Cardiac muscle cell (in vitro differentiated cells and primary cell): ENCODE measurements around the gene COMT. TPM values are rescaled to one million over a fixed set of nuclear protein-coding genes. Genes with fewer than 3 reads are reported as not detected.

Experiments
- DNase-seq, 2 donors: peaks; one replicate each; pipeline versions ENCODE4 v3.0.0 to v3.0.0-alpha.2; 2010 to 2017; ENCODE audit warnings: low read depth in 1 of 2, low spot score in 1 of 2
- H3K27ac ChIP-seq: fragments of 200-600 bp; sonication (generic); 2 replicates; pipeline ENCODE4 v1.5.1; 2016
- H3K27me3 ChIP-seq: fragments of 200-600 bp; sonication (generic); 2 replicates; pipeline ENCODE4 v1.6.0; 2016; ENCODE audit warnings: control low read depth
- H3K36me3 ChIP-seq: fragments of 200-600 bp; sonication (generic); 2 replicates; pipeline ENCODE4 v1.5.1; 2016; ENCODE audit warnings: control low read depth
- H3K4me1 ChIP-seq: fragments of 200-600 bp; sonication (generic); 2 replicates; pipeline ENCODE4 v1.8.1; 2017; ENCODE audit warnings: low read depth, mild to moderate bottlenecking, mixed run types
- H3K4me3 ChIP-seq: fragments of 200-600 bp; sonication (generic); 2 replicates; pipeline ENCODE4 v1.5.1; 2016; ENCODE audit warnings: mild to moderate bottlenecking
- H3K9me3 ChIP-seq: fragments of 200-600 bp; sonication (generic); 2 replicates; pipeline ENCODE4 v1.5.1; 2017; ENCODE audit warnings: low read depth, mild to moderate bottlenecking, control low read depth
- polyA plus RNA-seq: library from polyadenylated mRNA; unstranded; fragments of >200 nt; fragmentation: Nextera tagmentation; extraction: Ambion mirVana; gene quantifications from 2 replicates; pipeline ENCODE4 v1.2.1, GENCODE V29; 2016
- total RNA-seq: library from RNA; depleted of rRNA; stranded (reverse); fragments of >200 nt; gene quantifications from 2 replicates; pipeline ENCODE4 v1.2.3, GENCODE V29; 2016
- TF ChIP-seq, protein P1 (sequence below): IDR thresholded peaks from 2 replicates; pipeline ENCODE4 v1.5.1; 2012; ENCODE audit warnings: low read depth, mild to moderate bottlenecking, low read length

The COMT gene
- total and polyA plus RNA-seq, 2 experiments from 2014 or later: 35.8 to 51.9 TPM

GRCh38 chr22:19896665-19897355 lies 44.8 kb upstream of the COMT start:
- TF ChIP-seq, protein P1, sequence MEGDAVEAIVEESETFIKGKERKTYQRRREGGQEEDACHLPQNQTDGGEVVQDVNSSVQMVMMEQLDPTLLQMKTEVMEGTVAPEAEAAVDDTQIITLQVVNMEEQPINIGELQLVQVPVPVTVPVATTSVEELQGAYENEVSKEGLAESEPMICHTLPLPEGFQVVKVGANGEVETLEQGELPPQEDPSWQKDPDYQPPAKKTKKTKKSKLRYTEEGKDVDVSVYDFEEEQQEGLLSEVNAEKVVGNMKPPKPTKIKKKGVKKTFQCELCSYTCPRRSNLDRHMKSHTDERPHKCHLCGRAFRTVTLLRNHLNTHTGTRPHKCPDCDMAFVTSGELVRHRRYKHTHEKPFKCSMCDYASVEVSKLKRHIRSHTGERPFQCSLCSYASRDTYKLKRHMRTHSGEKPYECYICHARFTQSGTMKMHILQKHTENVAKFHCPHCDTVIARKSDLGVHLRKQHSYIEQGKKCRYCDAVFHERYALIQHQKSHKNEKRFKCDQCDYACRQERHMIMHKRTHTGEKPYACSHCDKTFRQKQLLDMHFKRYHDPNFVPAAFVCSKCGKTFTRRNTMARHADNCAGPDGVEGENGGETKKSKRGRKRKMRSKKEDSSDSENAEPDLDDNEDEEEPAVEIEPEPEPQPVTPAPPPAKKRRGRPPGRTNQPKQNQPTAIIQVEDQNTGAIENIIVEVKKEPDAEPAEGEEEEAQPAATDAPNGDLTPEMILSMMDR: no peak
- no peak overlapping the region for H3K4me3 ChIP-seq
- no peaks in the 10 kb centered on the region for H3K36me3 ChIP-seq
- H3K27ac ChIP-seq: no peak overlapping the region
- no peaks in the 10 kb centered on the region for H3K9me3 ChIP-seq
- no peaks in the 10 kb centered on the region for H3K27me3 ChIP-seq
- no peak for DNase-seq
- H3K4me1 ChIP-seq: peaks cover 12% of the 10 kb centered on the region

- TF ChIP-seq, protein P1: no peak
Observed at GRCh38 chr22:19897726-19898125, 43.8 kb upstream of the COMT start.

DNA sequence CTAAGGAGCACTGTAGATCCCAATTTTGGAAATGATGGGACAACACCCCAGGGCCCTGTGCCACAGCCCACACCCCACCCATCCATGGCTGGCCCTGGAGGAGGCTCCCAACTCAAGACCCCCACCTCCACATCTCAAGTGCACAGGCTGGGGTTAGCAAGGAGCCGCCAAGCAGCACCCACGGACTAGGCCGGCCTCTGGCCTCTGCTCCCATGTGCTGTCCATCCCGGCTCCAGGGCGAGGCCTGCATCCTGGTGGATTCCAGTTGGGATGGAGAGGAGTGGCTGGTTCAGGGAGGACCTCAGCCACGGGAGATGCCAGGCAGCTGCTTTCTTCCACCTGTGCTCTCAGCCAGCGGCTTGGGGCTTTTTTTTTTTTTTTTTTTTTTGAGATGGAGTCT lies 43.4 kb upstream of the COMT start:
- no peak overlapping the region for H3K27ac ChIP-seq
- H3K4me1 ChIP-seq: peaks cover 12% of the 10 kb centered on the region
- TF ChIP-seq, protein P1: no peak
- no peaks in the 10 kb centered on the region for H3K9me3 ChIP-seq
- DNase-seq: no peak
- no peaks in the 10 kb centered on the region for H3K27me3 ChIP-seq
- H3K36me3 ChIP-seq: no peaks in the 10 kb centered on the region
- no peak overlapping the region for H3K4me3 ChIP-seq

More at GRCh38 chr22:19897726-19898125, 43.8 kb upstream of the COMT start:
- Histone ChIP-seq H3K4me1 (peaks cover 10% of the 10 kb centered on the region), H3K4me3 (no peak overlapping the region), H3K27ac (peak overlapping the region; percentile 26), H3K27me3 (no peaks in the 10 kb centered on the region), H3K9me3 (no peaks in the 10 kb centered on the region), H3K36me3 (no peaks in the 10 kb centered on the region)
- no peak for DNase-seq

- Histone ChIP-seq H3K4me3 (no peak overlapping the region), H3K27ac (no peak overlapping the region), H3K9me3 (no peaks in the 10 kb centered on the region), H3K27me3 (no peaks in the 10 kb centered on the region), H3K36me3 (no peaks in the 10 kb centered on the region), H3K4me1 (peaks cover 17% of the 10 kb centered on the region)
- TF ChIP-seq, protein P1: no peak
- DNase-seq: no peak
Observed at GRCh38 chr22:19898831-19899567, 42.6 kb upstream of the COMT start.

DNA sequence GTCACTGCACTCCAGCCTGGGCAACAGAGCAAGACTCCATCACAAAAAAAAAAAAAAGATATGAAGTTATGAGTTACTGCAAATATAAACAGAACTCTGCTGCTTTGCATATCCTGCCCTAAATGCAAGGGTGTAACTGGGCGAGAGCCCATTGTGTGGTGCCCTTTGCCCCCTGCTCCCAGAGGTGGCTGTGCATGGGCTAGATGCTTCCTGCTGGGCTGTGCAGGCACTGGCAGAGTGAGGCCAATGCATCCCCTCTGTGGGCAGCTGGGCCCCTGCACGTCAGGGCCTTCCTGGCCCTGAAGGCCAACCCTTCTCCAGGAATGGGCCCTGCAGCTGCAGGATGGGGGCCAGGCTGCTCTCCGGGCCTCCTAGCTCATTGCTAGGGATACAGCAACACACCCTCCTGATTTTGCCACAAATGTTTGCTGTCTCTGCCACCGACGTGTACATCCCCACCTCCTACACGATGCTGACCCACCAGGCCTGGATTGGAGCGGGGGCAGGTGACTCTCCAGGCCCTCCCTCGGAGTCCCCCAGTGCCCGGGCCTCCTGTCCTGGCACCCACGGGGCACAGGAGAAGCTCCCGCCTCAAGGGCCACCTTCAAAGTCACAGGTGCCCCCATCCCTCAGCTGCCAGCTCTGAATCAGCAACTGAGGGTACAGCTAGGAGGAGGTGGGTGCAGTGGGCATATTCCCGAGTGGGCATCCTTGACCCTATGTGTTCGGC lies 40.7 kb upstream of the COMT start:
- DNase-seq: no peak

More for the DNA sequence above, 40.7 kb upstream of the COMT start:
- Histone ChIP-seq H3K4me1 (peaks cover 21% of the 10 kb centered on the region), H3K27me3 (no peaks in the 10 kb centered on the region), H3K9me3 (no peaks in the 10 kb centered on the region), H3K36me3 (no peaks in the 10 kb centered on the region), H3K4me3 (no peak overlapping the region), H3K27ac (no peak overlapping the region)
- TF ChIP-seq, protein P1: no peak
